Smooth muscle cell (in vitro differentiated cells): ENCODE results near the gene GBF1. TPM values are rescaled to one million over a fixed set of nuclear protein-coding genes. Genes with fewer than 3 reads are reported as not detected.

Source experiments
- DNase-seq: peaks from one replicate; lab custom pipeline; 2025; ENCODE audit not compliant: unreplicated experiment; lab: John Stamatoyannopoulos, UW
- H2AFZ ChIP-seq: fragments of 200-600 bp; sonication (generic); 2 replicates; pipeline ENCODE4 v1.6.0; 2016; ENCODE audit warnings: antibody characterized with exemption, low read depth, mild to moderate bottlenecking
- H3F3A ChIP-seq: fragments of 200-600 bp; sonication (generic); 2 replicates; pipeline ENCODE4 v1.6.0; 2017; ENCODE audit warnings: antibody characterized with exemption, low read depth
- H3K27ac ChIP-seq: fragments of 200-600 bp; sonication (generic); 2 replicates; pipeline ENCODE4 v1.5.1; 2016; ENCODE audit warnings: low read depth, mild to moderate bottlenecking
- H3K27me3 ChIP-seq: fragments of 200-600 bp; sonication (generic); 2 replicates; pipeline ENCODE4 v1.6.1; 2016; ENCODE audit warnings: low read depth, mild to moderate bottlenecking
- H3K36me3 ChIP-seq: fragments of 200-600 bp; sonication (generic); 2 replicates; pipeline ENCODE4 v1.5.1; 2016; ENCODE audit warnings: low read depth
- H3K4me1 ChIP-seq: fragments of 200-600 bp; sonication (generic); 2 replicates; pipeline ENCODE4 v1.5.1; 2016; ENCODE audit warnings: low read depth
- H3K4me2 ChIP-seq: fragments of 200-600 bp; sonication (generic); 2 replicates; pipeline ENCODE4 v1.6.0; 2016; ENCODE audit warnings: mild to moderate bottlenecking
- H3K4me3 ChIP-seq: fragments of 200-600 bp; sonication (generic); 2 replicates; pipeline ENCODE4 v1.5.1; 2016; ENCODE audit warnings: mild to moderate bottlenecking
- H3K79me2 ChIP-seq: fragments of 200-600 bp; sonication (generic); 2 replicates; pipeline ENCODE4 v1.6.0; 2016; ENCODE audit warnings: low read depth, mild to moderate bottlenecking
- H3K9ac ChIP-seq: fragments of 200-600 bp; sonication (generic); 2 replicates; pipeline ENCODE4 v1.6.0; 2016; ENCODE audit warnings: low read depth
- H3K9me3 ChIP-seq: fragments of 200-600 bp; sonication (generic); replicated peaks from 2 replicates; pipeline ENCODE4 v1.5.1; 2016; ENCODE audit warnings: low read depth
- H4K20me1 ChIP-seq: fragments of 200-600 bp; sonication (generic); 2 replicates; pipeline ENCODE4 v1.6.0; 2016; ENCODE audit warnings: low read depth
- CTCF ChIP-seq: fragments of 200-600 bp; sonication (generic); IDR thresholded peaks from 2 replicates; pipeline ENCODE4 v1.5.1; 2017; ENCODE audit warnings: borderline replicate concordance, mild to moderate bottlenecking, antibody characterized with exemption; ENCODE audit not compliant: insufficient read depth, poor library complexity, severe bottlenecking
- WGBS: methylation state at CpG from one replicate; pipeline ENCODE4 v1.1.7; 2016; ENCODE audit warnings: low lambda C conversion rate; 5-methylcytosine and 5-hydroxymethylcytosine counted together
- polyA plus RNA-seq: library from polyadenylated mRNA; unstranded; fragments of >200 nt; fragmentation: Nextera tagmentation; extraction: Ambion mirVana; gene quantifications from 2 replicates; pipeline ENCODE4 v1.2.1, GENCODE V29; 2016
- total RNA-seq: library from RNA; depleted of rRNA; stranded (reverse); fragments of >200 nt; gene quantifications from 2 replicates; pipeline ENCODE4 v1.2.3, GENCODE V29; 2014

The GBF1 gene
- total and polyA plus RNA-seq, 2 experiments from 2014 or later: 52.8 to 56.4 TPM

- Histone ChIP-seq H3K79me2 (peaks cover 92% of the 10 kb centered on the region), H3K4me2 (no peak overlapping the region), H3F3A (no peaks in the 10 kb centered on the region), H3K36me3 (no peaks in the 10 kb centered on the region), H3K9ac (no peak overlapping the region), H3K27ac (no peak overlapping the region), H2AFZ (no peak overlapping the region), H3K4me3 (no peak overlapping the region), H3K4me1 (no peaks in the 10 kb centered on the region), H3K27me3 (no peaks in the 10 kb centered on the region), H4K20me1 (peaks cover 100% of the 10 kb centered on the region), H3K9me3 (no peaks in the 10 kb centered on the region)
- TF ChIP-seq CTCF: no peak
- DNase-seq: no peak
These were observed 22.4 kb downstream of the GBF1 start for GRCh38 chr10:102267748-102268147.

GRCh38 chr10:102268375-102268888 lies 23.1 kb downstream of the GBF1 start:
- Histone ChIP-seq H3K36me3 (no peaks in the 10 kb centered on the region), H2AFZ (no peak overlapping the region), H4K20me1 (peaks cover 100% of the 10 kb centered on the region), H3K9ac (no peak overlapping the region), H3K27ac (peak overlapping the region; percentile 24), H3K4me1 (no peaks in the 10 kb centered on the region), H3K4me3 (no peak overlapping the region), H3F3A (no peaks in the 10 kb centered on the region), H3K4me2 (no peak overlapping the region), H3K27me3 (no peaks in the 10 kb centered on the region), H3K79me2 (peaks cover 92% of the 10 kb centered on the region), H3K9me3 (no peaks in the 10 kb centered on the region)
- no peak for DNase-seq
- no peak for TF ChIP-seq CTCF

- H3F3A ChIP-seq: no peaks in the 10 kb centered on the region
- H4K20me1 ChIP-seq: peaks cover 100% of the 10 kb centered on the region
- H3K36me3 ChIP-seq: no peaks in the 10 kb centered on the region
- no peak overlapping the region for H2AFZ ChIP-seq
- H3K4me3 ChIP-seq: no peak overlapping the region
- no peak overlapping the region for H3K4me2 ChIP-seq
- peaks cover 94% of the 10 kb centered on the region for H3K79me2 ChIP-seq
- H3K27ac ChIP-seq: no peak overlapping the region
- H3K9ac ChIP-seq: no peak overlapping the region
- 85% methylated on average over 3 of the region's 3 CpGs for WGBS
- H3K4me1 ChIP-seq: no peaks in the 10 kb centered on the region
- no peaks in the 10 kb centered on the region for H3K9me3 ChIP-seq
- no peaks in the 10 kb centered on the region for H3K27me3 ChIP-seq
- no peak for DNase-seq
- no peak for TF ChIP-seq CTCF
These were observed 23.7 kb downstream of the GBF1 start for GRCh38 chr10:102269017-102269416.

GRCh38 chr10:102274062-102274461 lies 28.7 kb downstream of the GBF1 start:
- peaks cover 100% of the 10 kb centered on the region for H4K20me1 ChIP-seq
- WGBS: 81% methylated on average over 1 of the region's 1 CpG
- H3K4me3 ChIP-seq: no peak overlapping the region
- H3K79me2 ChIP-seq: peaks cover 95% of the 10 kb centered on the region
- H3K27ac ChIP-seq: no peak overlapping the region
- H2AFZ ChIP-seq: no peak overlapping the region
- H3K27me3 ChIP-seq: no peaks in the 10 kb centered on the region
- H3F3A ChIP-seq: no peaks in the 10 kb centered on the region
- H3K9ac ChIP-seq: no peak overlapping the region
- H3K36me3 ChIP-seq: no peaks in the 10 kb centered on the region
- no peaks in the 10 kb centered on the region for H3K9me3 ChIP-seq
- H3K4me1 ChIP-seq: peaks cover 3% of the 10 kb centered on the region
- no peak for TF ChIP-seq CTCF
- no peak overlapping the region for H3K4me2 ChIP-seq
- DNase-seq: no peak
